HepG2 (cell line): ENCODE results near the gene PSMD5. TPM values are rescaled to one million over a fixed set of nuclear protein-coding genes. Genes with fewer than 3 reads are reported as not detected.

Experiments used
- CC2D1A ChIP-seq: sonication (generic); formaldehyde crosslinking; IDR thresholded peaks from 2 replicates; pipeline ENCODE4 v1.8.1; 2023; ENCODE audit warnings: mild to moderate bottlenecking, missing genetic modification reagents
- CHCHD3 ChIP-seq: sonication (generic); formaldehyde crosslinking; IDR thresholded peaks from 2 replicates; pipeline ENCODE4 v1.8.0; 2022; ENCODE audit warnings: mild to moderate bottlenecking, missing genetic modification reagents, moderate library complexity
- DNMT1 ChIP-seq: sonication (generic); formaldehyde crosslinking; IDR thresholded peaks from 2 replicates; pipeline ENCODE4 v1.5.1; 2020; ENCODE audit warnings: mild to moderate bottlenecking, missing genetic modification reagents
- DR1 ChIP-seq: sonication (generic); formaldehyde crosslinking; IDR thresholded peaks from 2 replicates; pipeline ENCODE4 v1.8.0; 2021; ENCODE audit warnings: mild to moderate bottlenecking, missing genetic modification reagents, inconsistent platforms
- FOXM1 ChIP-seq: sonication (generic); formaldehyde crosslinking; IDR thresholded peaks from 2 replicates; pipeline ENCODE4 v1.5.0; 2020; ENCODE audit warnings: missing genetic modification reagents
- GPN1 ChIP-seq: sonication (generic); formaldehyde crosslinking; IDR thresholded peaks from 2 replicates; pipeline ENCODE4 v1.5.1; 2020; ENCODE audit warnings: missing genetic modification reagents, borderline replicate concordance
- KLF6 ChIP-seq: IDR thresholded peaks from 2 replicates; pipeline ENCODE4 v1.8.0; 2016; ENCODE audit warnings: missing biosample characterization, missing genetic modification reagents
- KLF9 ChIP-seq: IDR thresholded peaks from 2 replicates; pipeline ENCODE4 v1.6.1; 2016; ENCODE audit warnings: low read depth
- MED8 ChIP-seq: sonication (generic); formaldehyde crosslinking; IDR thresholded peaks from 2 replicates; pipeline ENCODE4 v1.8.1; 2023; ENCODE audit warnings: mild to moderate bottlenecking, missing genetic modification reagents; ENCODE audit not compliant: insufficient replicate concordance
- MEIS1 ChIP-seq: sonication (generic); formaldehyde crosslinking; IDR thresholded peaks from 2 replicates; pipeline ENCODE4 v1.9.0; 2021; ENCODE audit warnings: mild to moderate bottlenecking, missing genetic modification reagents, moderate library complexity, borderline replicate concordance
- SP2 ChIP-seq: sonication (generic); formaldehyde crosslinking; IDR thresholded peaks from 2 replicates; pipeline ENCODE4 v1.5.1; 2020; ENCODE audit warnings: mild to moderate bottlenecking, missing genetic modification reagents
- YY1 ChIP-seq: IDR thresholded peaks from 2 replicates; pipeline ENCODE4 v1.6.1; 2011; ENCODE audit warnings: low read length, low read depth, moderate library complexity, mild to moderate bottlenecking; ENCODE audit not compliant: insufficient read depth, insufficient replicate concordance
- ZNF12 ChIP-seq: sonication (generic); formaldehyde crosslinking; IDR thresholded peaks from 2 replicates; pipeline ENCODE4 v1.5.0; 2020; ENCODE audit warnings: missing genetic modification reagents
- ZNF296 ChIP-seq: sonication (generic); formaldehyde crosslinking; conservative IDR thresholded peaks from 2 replicates; pipeline ENCODE4 v1.5.0; 2020; ENCODE audit warnings: mild to moderate bottlenecking, missing genetic modification reagents
- ZNF496 ChIP-seq: sonication (generic); formaldehyde crosslinking; IDR thresholded peaks from 2 replicates; pipeline ENCODE4 v1.8.1; 2023; ENCODE audit warnings: mild to moderate bottlenecking, moderate library complexity, missing genetic modification reagents; ENCODE audit not compliant: insufficient replicate concordance
- ZNF501 ChIP-seq: sonication (generic); formaldehyde crosslinking; IDR thresholded peaks from 2 replicates; pipeline ENCODE4 v1.5.1; 2020; ENCODE audit warnings: mild to moderate bottlenecking, moderate library complexity, missing genetic modification reagents
- ZNF616 ChIP-seq: sonication (generic); formaldehyde crosslinking; IDR thresholded peaks from 2 replicates; pipeline ENCODE4 v1.5.0; 2020; ENCODE audit warnings: low read depth, mild to moderate bottlenecking, missing genetic modification reagents
- ZNF776 ChIP-seq: sonication (generic); formaldehyde crosslinking; IDR thresholded peaks from 2 replicates; pipeline ENCODE4 v1.4.0; 2020; ENCODE audit warnings: mild to moderate bottlenecking, missing genetic modification reagents
- ZNF792 ChIP-seq: IDR thresholded peaks from 2 replicates; pipeline ENCODE4 v1.6.1; 2016
- polyA plus RNA-seq, 8 experiments: library from polyadenylated mRNA; depleted of rRNA in 3 of 8; stranded (reverse) in 7 of 8; unstranded in 1 of 8; fragments of >200 nt; fragmentation: Illumina TruSeq in 4 of 8; extraction: Trizol in 4 of 8; gene quantifications; 2 replicates each; pipeline versions ENCODE4 v1.2.1 to v1.2.3, GENCODE V29; 2011 to 2016; ENCODE audit warnings: low read depth in 4 of 8, missing spikeins in 1 of 8, mixed read lengths in 1 of 8; ENCODE audit not compliant: insufficient read depth in 1 of 8
- total RNA-seq, 5 experiments: library from RNA; depleted of rRNA; stranded (reverse); fragments of >200 nt; fragmentation: Illumina TruSeq; extraction: Trizol; gene quantifications; 2 replicates each; pipeline ENCODE4 v1.2.3, GENCODE V29; 2016; ENCODE audit warnings: low read depth in 1 of 5
- TF ChIP-seq, protein P1 (sequence below): sonication (generic); formaldehyde crosslinking; IDR thresholded peaks from 2 replicates; pipeline ENCODE4 v1.4.0; 2020; ENCODE audit warnings: mild to moderate bottlenecking, missing genetic modification reagents, borderline replicate concordance
- TF ChIP-seq, protein P2 (sequence below): sonication (generic); formaldehyde crosslinking; IDR thresholded peaks from 2 replicates; pipeline ENCODE4 v1.4.0; 2020; ENCODE audit warnings: missing genetic modification reagents
- TF ChIP-seq, protein P3 (sequence below): sonication (generic); formaldehyde crosslinking; IDR thresholded peaks from 2 replicates; pipeline ENCODE4 v1.5.1; 2020; ENCODE audit warnings: missing genetic modification reagents, mild to moderate bottlenecking, borderline replicate concordance

Gene PSMD5
- total and polyA plus RNA-seq, 2 of the 13 experiments (the other 11 are each of a cell fraction or from before 2014, with no cell fraction given) = 12.7 to 18.1 TPM

DNA sequence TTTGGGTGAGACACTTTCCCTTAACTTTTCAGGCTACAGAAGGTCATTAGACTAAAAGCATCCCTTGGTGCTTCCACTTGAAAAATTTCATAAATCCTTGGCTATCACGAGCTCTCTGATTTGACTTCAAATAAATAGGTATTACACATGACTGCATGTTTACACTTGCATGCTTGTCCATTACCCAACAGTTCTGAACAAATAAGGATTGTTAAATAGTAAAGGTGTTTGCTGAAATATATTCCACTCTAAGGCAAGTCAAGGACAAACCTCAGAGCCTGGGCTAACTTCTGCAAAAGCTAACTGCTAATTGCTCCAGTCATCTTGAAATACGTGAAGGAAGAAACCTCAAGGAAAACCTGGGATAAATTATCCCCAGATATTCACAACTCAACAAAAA lies 64.0 kb downstream of the PSMD5 start (continued):
- TF ChIP-seq, protein P1, sequence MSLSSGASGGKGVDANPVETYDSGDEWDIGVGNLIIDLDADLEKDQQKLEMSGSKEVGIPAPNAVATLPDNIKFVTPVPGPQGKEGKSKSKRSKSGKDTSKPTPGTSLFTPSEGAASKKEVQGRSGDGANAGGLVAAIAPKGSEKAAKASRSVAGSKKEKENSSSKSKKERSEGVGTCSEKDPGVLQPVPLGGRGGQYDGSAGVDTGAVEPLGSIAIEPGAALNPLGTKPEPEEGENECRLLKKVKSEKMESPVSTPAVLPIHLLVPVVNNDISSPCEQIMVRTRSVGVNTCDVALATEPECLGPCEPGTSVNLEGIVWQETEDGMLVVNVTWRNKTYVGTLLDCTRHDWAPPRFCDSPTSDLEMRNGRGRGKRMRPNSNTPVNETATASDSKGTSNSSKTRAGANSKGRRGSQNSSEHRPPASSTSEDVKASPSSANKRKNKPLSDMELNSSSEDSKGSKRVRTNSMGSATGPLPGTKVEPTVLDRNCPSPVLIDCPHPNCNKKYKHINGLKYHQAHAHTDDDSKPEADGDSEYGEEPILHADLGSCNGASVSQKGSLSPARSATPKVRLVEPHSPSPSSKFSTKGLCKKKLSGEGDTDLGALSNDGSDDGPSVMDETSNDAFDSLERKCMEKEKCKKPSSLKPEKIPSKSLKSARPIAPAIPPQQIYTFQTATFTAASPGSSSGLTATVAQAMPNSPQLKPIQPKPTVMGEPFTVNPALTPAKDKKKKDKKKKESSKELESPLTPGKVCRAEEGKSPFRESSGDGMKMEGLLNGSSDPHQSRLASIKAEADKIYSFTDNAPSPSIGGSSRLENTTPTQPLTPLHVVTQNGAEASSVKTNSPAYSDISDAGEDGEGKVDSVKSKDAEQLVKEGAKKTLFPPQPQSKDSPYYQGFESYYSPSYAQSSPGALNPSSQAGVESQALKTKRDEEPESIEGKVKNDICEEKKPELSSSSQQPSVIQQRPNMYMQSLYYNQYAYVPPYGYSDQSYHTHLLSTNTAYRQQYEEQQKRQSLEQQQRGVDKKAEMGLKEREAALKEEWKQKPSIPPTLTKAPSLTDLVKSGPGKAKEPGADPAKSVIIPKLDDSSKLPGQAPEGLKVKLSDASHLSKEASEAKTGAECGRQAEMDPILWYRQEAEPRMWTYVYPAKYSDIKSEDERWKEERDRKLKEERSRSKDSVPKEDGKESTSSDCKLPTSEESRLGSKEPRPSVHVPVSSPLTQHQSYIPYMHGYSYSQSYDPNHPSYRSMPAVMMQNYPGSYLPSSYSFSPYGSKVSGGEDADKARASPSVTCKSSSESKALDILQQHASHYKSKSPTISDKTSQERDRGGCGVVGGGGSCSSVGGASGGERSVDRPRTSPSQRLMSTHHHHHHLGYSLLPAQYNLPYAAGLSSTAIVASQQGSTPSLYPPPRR = peak; percentile 74; the same call in 1 of the 2 replicates
- TF ChIP-seq ZNF501 (no peak), ZNF792 (CRISPR knock-in tag) (0 out of 2 replicates have a peak, but pooled peaks have one; percentile 28), CHCHD3 (CRISPR knock-in tag) (no peak), GPN1 (CRISPR knock-in tag) (no peak), YY1 (no peak), SP2 (CRISPR knock-in tag) (no peak), MED8 (CRISPR knock-in tag) (no peak), FOXM1 (no peak), MEIS1 (CRISPR knock-in tag) (no peak), ZNF12 (no peak; the same call in 1 of the 2 replicates), CC2D1A (no peak), ZNF496 (no peak), ZNF296 (no peak), DNMT1 (no peak), KLF6 (CRISPR knock-in tag) (no peak), DR1 (no peak), ZNF616 (no peak), KLF9 (CRISPR knock-in tag) (no peak), ZNF776 (CRISPR knock-in tag) (no peak)
- TF ChIP-seq, protein P2, sequence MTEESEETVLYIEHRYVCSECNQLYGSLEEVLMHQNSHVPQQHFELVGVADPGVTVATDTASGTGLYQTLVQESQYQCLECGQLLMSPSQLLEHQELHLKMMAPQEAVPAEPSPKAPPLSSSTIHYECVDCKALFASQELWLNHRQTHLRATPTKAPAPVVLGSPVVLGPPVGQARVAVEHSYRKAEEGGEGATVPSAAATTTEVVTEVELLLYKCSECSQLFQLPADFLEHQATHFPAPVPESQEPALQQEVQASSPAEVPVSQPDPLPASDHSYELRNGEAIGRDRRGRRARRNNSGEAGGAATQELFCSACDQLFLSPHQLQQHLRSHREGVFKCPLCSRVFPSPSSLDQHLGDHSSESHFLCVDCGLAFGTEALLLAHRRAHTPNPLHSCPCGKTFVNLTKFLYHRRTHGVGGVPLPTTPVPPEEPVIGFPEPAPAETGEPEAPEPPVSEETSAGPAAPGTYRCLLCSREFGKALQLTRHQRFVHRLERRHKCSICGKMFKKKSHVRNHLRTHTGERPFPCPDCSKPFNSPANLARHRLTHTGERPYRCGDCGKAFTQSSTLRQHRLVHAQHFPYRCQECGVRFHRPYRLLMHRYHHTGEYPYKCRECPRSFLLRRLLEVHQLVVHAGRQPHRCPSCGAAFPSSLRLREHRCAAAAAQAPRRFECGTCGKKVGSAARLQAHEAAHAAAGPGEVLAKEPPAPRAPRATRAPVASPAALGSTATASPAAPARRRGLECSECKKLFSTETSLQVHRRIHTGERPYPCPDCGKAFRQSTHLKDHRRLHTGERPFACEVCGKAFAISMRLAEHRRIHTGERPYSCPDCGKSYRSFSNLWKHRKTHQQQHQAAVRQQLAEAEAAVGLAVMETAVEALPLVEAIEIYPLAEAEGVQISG (CRISPR knock-in tag) = no peak
- TF ChIP-seq, protein P3, sequence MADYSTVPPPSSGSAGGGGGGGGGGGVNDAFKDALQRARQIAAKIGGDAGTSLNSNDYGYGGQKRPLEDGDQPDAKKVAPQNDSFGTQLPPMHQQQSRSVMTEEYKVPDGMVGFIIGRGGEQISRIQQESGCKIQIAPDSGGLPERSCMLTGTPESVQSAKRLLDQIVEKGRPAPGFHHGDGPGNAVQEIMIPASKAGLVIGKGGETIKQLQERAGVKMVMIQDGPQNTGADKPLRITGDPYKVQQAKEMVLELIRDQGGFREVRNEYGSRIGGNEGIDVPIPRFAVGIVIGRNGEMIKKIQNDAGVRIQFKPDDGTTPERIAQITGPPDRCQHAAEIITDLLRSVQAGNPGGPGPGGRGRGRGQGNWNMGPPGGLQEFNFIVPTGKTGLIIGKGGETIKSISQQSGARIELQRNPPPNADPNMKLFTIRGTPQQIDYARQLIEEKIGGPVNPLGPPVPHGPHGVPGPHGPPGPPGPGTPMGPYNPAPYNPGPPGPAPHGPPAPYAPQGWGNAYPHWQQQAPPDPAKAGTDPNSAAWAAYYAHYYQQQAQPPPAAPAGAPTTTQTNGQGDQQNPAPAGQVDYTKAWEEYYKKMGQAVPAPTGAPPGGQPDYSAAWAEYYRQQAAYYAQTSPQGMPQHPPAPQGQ (CRISPR knock-in tag) = no peak
